Suprapubic skin (tissue), 3 donors: ENCODE data around the gene ZNF480.
A peak's percentile ranks its signal among the peaks of the same experiment; 100 is the strongest.

Source experiments
- POLR2A ChIP-seq, 2 donors: fragments of 450-650 bp; IDR thresholded peaks; one replicate each; pipeline ENCODE4 v1.6.1; 2017; ENCODE audit warnings: antibody characterized with exemption in 2 of 2, mild to moderate bottlenecking in 2 of 2, moderate library complexity in 2 of 2
- TF ChIP-seq, protein P1 (sequence below), 2 donors: fragments of 200-600 bp in 1 of 2; fragments of 450-650 bp in 1 of 2; sonication (generic) in 1 of 2; IDR thresholded peaks; one replicate each; pipeline ENCODE4 v1.5.1; 2016 to 2019; ENCODE audit warnings: antibody characterized with exemption in 2 of 2, mild to moderate bottlenecking in 1 of 2, moderate library complexity in 1 of 2

DNA sequence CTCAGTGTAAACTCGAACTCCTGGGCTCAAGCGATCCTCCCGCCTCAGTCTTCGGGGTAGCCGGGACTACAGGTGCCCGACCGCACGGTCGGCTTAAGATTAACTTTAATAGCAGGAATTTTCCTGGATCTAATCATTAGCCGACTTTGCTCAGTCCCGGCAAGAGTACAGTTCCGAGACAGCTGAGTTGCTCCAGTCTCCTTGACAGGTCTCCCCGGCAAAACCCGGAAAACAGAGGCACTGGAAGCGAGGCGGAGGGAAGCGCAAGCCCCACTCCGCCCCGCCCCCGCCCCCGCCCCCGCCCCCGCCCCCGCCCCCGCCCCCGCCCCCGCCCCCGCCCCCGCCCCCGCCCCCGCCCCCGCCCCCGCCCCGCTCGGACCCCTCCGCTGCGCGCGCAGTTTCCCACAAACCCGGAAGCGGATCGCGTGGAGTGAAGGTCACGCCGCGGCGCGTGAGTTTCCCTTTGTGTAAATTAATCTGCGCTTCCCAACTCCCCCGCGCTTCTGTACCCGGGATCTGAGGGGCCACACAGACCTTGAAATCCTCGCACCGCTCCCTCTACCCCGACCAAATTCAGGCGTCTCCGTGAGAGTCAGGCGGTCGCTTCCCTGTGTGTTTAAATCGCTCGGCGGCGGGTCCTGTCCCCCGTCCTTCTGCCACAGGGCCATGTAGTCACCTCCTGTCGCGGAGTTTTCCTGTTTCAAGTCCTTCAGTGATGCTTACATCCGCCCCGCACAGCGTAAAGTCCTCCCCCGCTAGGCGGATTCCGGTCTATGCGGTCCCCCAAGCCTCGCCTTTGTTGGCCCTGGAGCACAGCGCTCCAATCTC is at the start of gene ZNF480:
- TF ChIP-seq, protein P1, sequence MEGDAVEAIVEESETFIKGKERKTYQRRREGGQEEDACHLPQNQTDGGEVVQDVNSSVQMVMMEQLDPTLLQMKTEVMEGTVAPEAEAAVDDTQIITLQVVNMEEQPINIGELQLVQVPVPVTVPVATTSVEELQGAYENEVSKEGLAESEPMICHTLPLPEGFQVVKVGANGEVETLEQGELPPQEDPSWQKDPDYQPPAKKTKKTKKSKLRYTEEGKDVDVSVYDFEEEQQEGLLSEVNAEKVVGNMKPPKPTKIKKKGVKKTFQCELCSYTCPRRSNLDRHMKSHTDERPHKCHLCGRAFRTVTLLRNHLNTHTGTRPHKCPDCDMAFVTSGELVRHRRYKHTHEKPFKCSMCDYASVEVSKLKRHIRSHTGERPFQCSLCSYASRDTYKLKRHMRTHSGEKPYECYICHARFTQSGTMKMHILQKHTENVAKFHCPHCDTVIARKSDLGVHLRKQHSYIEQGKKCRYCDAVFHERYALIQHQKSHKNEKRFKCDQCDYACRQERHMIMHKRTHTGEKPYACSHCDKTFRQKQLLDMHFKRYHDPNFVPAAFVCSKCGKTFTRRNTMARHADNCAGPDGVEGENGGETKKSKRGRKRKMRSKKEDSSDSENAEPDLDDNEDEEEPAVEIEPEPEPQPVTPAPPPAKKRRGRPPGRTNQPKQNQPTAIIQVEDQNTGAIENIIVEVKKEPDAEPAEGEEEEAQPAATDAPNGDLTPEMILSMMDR (IDR thresholded peaks at IDR 0.05), result no peak
- peak; percentile 32 to 37 for TF ChIP-seq POLR2A (IDR thresholded peaks at IDR 0.05)
